HepG2 (cell line): ENCODE results near the gene TRIO. TPM values are rescaled to one million over a fixed set of nuclear protein-coding genes. Genes with fewer than 3 reads are reported as not detected.
A peak's percentile ranks its signal among the peaks of the same experiment; 100 is the strongest.

Experiments used
- ARID2 ChIP-seq: sonication (generic); formaldehyde crosslinking; IDR thresholded peaks from 2 replicates; pipeline ENCODE4 v1.8.1; 2022; ENCODE audit warnings: mild to moderate bottlenecking, missing genetic modification reagents, borderline replicate concordance
- CREB3 ChIP-seq: sonication (generic); formaldehyde crosslinking; IDR thresholded peaks from 2 replicates; pipeline ENCODE4 v1.5.0; 2020; ENCODE audit warnings: missing genetic modification reagents
- ELF3 ChIP-seq: IDR thresholded peaks from 2 replicates; pipeline ENCODE4 v1.6.1; 2016; ENCODE audit warnings: missing genetic modification reagents, missing compliant biosample characterization
- FLYWCH1 ChIP-seq: sonication (generic); formaldehyde crosslinking; IDR thresholded peaks from 2 replicates; pipeline ENCODE4 v1.8.1; 2023; ENCODE audit warnings: mild to moderate bottlenecking, missing genetic modification reagents
- HNRNPL ChIP-seq: fragments of 200-400 bp; formaldehyde crosslinking; IDR thresholded peaks from 2 replicates; pipeline ENCODE4 v1.6.1; 2017; ENCODE audit warnings: mild to moderate bottlenecking, low read depth, low read length
- KDM3A ChIP-seq: IDR thresholded peaks from 2 replicates; pipeline ENCODE4 v1.6.1; 2018; ENCODE audit warnings: low read depth, missing compliant biosample characterization
- MAX ChIP-seq: IDR thresholded peaks from 2 replicates; pipeline ENCODE4 v1.6.1; 2012; ENCODE audit warnings: inconsistent platforms
- RFX5 ChIP-seq: IDR thresholded peaks from 2 replicates; pipeline ENCODE4 v1.6.1; 2011; ENCODE audit warnings: low read depth, low read length, improper control_type of control experiment
- SIN3B ChIP-seq: fragments of 150-350 bp; IDR thresholded peaks from 2 replicates; pipeline ENCODE4 v1.6.1; 2014; ENCODE audit warnings: low read length
- TBL1XR1 ChIP-seq: fragments of 150-350 bp; IDR thresholded peaks from 2 replicates; pipeline ENCODE4 v1.6.1; 2014; ENCODE audit warnings: borderline replicate concordance, low read length; ENCODE audit not compliant: partially characterized antibody
- ZFP36L2 ChIP-seq: sonication (generic); formaldehyde crosslinking; IDR thresholded peaks from 2 replicates; pipeline ENCODE4 v1.4.0; 2020; ENCODE audit warnings: missing genetic modification reagents
- ZNF503 ChIP-seq: sonication (generic); formaldehyde crosslinking; IDR thresholded peaks from 2 replicates; pipeline ENCODE4 v1.4.0; 2020; ENCODE audit warnings: missing genetic modification reagents
- ZNF691 ChIP-seq: sonication (generic); formaldehyde crosslinking; IDR thresholded peaks from 2 replicates; pipeline ENCODE4 v1.4.0; 2020; ENCODE audit warnings: missing genetic modification reagents, low read depth, mild to moderate bottlenecking, borderline replicate concordance
- ZSCAN12 ChIP-seq: sonication (generic); formaldehyde crosslinking; IDR thresholded peaks from 2 replicates; pipeline ENCODE4 v1.9.0; 2021; ENCODE audit warnings: mild to moderate bottlenecking, missing genetic modification reagents
- polyA plus RNA-seq, 8 experiments: library from polyadenylated mRNA; depleted of rRNA in 3 of 8; stranded (reverse) in 7 of 8; unstranded in 1 of 8; fragments of >200 nt; fragmentation: Illumina TruSeq in 4 of 8; extraction: Trizol in 4 of 8; gene quantifications; 2 replicates each; pipeline versions ENCODE4 v1.2.1 to v1.2.3, GENCODE V29; 2011 to 2016; ENCODE audit warnings: low read depth in 4 of 8, missing spikeins in 1 of 8, mixed read lengths in 1 of 8; ENCODE audit not compliant: insufficient read depth in 1 of 8
- total RNA-seq, 5 experiments: library from RNA; depleted of rRNA; stranded (reverse); fragments of >200 nt; fragmentation: Illumina TruSeq; extraction: Trizol; gene quantifications; 2 replicates each; pipeline ENCODE4 v1.2.3, GENCODE V29; 2016; ENCODE audit warnings: low read depth in 1 of 5
- TF ChIP-seq, protein P1 (sequence below): IDR thresholded peaks from 2 replicates; pipeline ENCODE4 v1.6.1; 2016
- TF ChIP-seq, protein P2 (sequence below): sonication (generic); formaldehyde crosslinking; IDR thresholded peaks from 2 replicates; pipeline ENCODE4 v1.9.0; 2021; ENCODE audit warnings: missing genetic modification reagents, borderline replicate concordance
- TF ChIP-seq, protein P3 (sequence below): sonication (generic); formaldehyde crosslinking; IDR thresholded peaks from 2 replicates; pipeline ENCODE4 v1.4.0; 2020; ENCODE audit warnings: missing genetic modification reagents

The TRIO gene
- total and polyA plus RNA-seq, 2 of the 13 experiments (the other 11 are each of a cell fraction or from before 2014, with no cell fraction given) = 45.2 to 45.9 TPM

DNA sequence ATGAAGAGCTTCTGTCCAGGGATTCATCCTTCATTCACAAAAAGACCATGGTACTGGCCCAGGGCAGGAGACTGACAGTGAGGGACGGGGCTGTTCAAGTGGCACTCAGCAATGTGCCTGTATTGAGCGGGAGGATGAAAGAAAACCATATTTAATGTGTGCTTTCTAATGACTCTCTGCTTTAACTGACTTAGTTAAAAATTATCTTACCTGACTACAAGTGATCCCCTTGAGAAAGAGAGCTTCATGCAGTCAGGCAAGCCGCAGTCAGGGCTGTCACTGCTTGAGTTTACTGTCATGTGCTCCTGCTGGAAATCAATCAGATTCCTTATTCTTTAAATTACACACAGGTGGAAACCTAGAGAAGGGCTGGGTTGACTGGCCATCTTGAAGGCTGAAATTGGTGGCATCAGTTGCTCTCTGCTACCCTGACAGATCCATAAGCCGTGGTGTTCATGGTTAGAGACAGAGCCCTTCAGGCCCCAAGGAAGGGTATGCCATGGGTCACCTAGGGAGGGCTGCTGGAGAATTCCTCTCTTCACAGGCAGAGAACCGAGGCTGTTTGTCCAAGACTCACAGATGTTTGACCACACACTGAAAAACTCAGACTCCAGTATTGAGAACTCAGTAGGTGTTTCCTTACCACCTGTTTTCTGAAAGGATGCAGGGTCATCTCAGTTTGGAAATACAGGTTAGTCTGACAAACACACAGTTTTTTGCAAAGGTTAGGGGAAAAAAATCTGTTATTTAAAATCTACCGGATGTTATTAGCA lies 70.9 kb downstream of the TRIO start (continued):
- TF ChIP-seq, protein P1, sequence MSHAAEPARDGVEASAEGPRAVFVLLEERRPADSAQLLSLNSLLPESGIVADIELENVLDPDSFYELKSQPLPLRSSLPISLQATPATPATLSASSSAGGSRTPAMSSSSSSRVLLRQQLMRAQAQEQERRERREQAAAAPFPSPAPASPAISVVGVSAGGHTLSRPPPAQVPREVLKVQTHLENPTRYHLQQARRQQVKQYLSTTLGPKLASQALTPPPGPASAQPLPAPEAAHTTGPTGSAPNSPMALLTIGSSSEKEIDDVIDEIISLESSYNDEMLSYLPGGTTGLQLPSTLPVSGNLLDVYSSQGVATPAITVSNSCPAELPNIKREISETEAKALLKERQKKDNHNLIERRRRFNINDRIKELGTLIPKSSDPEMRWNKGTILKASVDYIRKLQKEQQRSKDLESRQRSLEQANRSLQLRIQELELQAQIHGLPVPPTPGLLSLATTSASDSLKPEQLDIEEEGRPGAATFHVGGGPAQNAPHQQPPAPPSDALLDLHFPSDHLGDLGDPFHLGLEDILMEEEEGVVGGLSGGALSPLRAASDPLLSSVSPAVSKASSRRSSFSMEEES (CRISPR knock-in tag) = no peak; the same call in 1 of the 2 replicates
- TF ChIP-seq FLYWCH1 (CRISPR knock-in tag) (no peak), ZNF691 (CRISPR knock-in tag) (no peak), TBL1XR1 (no peak), MAX (0 out of 2 replicates have a peak, but pooled peaks have one; percentile 34), HNRNPL (no peak), ARID2 (no peak), RFX5 (peak; percentile 87), ZSCAN12 (CRISPR knock-in tag) (no peak), ZNF503 (CRISPR knock-in tag) (peak; percentile 25; the same call in 1 of the 2 replicates), SIN3B (no peak), ZFP36L2 (CRISPR knock-in tag) (no peak), CREB3 (CRISPR knock-in tag) (no peak), KDM3A (CRISPR knock-in tag) (no peak), ELF3 (CRISPR knock-in tag) (0 out of 2 replicates have a peak, but pooled peaks have one; percentile 21)
- TF ChIP-seq, protein P2, sequence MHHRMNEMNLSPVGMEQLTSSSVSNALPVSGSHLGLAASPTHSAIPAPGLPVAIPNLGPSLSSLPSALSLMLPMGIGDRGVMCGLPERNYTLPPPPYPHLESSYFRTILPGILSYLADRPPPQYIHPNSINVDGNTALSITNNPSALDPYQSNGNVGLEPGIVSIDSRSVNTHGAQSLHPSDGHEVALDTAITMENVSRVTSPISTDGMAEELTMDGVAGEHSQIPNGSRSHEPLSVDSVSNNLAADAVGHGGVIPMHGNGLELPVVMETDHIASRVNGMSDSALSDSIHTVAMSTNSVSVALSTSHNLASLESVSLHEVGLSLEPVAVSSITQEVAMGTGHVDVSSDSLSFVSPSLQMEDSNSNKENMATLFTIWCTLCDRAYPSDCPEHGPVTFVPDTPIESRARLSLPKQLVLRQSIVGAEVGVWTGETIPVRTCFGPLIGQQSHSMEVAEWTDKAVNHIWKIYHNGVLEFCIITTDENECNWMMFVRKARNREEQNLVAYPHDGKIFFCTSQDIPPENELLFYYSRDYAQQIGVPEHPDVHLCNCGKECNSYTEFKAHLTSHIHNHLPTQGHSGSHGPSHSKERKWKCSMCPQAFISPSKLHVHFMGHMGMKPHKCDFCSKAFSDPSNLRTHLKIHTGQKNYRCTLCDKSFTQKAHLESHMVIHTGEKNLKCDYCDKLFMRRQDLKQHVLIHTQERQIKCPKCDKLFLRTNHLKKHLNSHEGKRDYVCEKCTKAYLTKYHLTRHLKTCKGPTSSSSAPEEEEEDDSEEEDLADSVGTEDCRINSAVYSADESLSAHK (CRISPR knock-in tag) = no peak
- TF ChIP-seq, protein P3, sequence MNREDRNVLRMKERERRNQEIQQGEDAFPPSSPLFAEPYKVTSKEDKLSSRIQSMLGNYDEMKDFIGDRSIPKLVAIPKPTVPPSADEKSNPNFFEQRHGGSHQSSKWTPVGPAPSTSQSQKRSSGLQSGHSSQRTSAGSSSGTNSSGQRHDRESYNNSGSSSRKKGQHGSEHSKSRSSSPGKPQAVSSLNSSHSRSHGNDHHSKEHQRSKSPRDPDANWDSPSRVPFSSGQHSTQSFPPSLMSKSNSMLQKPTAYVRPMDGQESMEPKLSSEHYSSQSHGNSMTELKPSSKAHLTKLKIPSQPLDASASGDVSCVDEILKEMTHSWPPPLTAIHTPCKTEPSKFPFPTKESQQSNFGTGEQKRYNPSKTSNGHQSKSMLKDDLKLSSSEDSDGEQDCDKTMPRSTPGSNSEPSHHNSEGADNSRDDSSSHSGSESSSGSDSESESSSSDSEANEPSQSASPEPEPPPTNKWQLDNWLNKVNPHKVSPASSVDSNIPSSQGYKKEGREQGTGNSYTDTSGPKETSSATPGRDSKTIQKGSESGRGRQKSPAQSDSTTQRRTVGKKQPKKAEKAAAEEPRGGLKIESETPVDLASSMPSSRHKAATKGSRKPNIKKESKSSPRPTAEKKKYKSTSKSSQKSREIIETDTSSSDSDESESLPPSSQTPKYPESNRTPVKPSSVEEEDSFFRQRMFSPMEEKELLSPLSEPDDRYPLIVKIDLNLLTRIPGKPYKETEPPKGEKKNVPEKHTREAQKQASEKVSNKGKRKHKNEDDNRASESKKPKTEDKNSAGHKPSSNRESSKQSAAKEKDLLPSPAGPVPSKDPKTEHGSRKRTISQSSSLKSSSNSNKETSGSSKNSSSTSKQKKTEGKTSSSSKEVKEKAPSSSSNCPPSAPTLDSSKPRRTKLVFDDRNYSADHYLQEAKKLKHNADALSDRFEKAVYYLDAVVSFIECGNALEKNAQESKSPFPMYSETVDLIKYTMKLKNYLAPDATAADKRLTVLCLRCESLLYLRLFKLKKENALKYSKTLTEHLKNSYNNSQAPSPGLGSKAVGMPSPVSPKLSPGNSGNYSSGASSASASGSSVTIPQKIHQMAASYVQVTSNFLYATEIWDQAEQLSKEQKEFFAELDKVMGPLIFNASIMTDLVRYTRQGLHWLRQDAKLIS (CRISPR knock-in tag) = no peak
